Stimulated activated CD8-positive, alpha-beta memory T cell treated with anti-CD3 and anti-CD28 coated beads, Interleukin-4, amount 100 ng/mL, for 24 hours (primary cell): ENCODE data around the gene CTDSPL.

ENCODE experiments used
- DNase-seq: peaks from one replicate; pipeline ENCODE4 v3.0.0-alpha.2; 2020; ENCODE audit warnings: low read depth

The CTDSPL gene

GRCh38 chr3:37853691-37854413, 7.8 kb upstream of the CTDSPL start:
- no peak for DNase-seq

GRCh38 chr3:37855363-37855970, 6.2 kb upstream of the CTDSPL start:
- peak; percentile 69 for DNase-seq

DNA sequence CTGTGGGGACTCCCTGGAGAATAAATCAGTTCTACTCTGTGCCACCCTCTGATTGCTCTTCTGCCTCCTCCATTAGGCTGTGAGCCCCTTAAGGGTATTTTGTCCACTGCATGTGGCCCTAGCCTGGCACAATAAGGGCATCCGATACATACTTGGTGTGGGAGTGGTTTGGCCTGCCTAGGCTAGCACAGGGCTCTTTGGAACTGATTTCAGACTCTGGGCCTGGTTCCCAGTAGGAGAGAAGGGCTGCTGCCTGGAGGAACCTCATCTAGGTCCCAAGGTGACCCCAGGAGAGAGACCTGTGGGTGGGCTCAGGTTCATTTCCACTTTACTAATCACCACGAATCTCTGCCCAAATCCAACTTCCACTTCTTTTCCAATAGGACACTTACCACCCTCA, 5.3 kb upstream of the CTDSPL start:
- DNase-seq = no peak

GRCh38 chr3:37858742-37859141, 2.9 kb upstream of the CTDSPL start:
- no peak for DNase-seq

DNA sequence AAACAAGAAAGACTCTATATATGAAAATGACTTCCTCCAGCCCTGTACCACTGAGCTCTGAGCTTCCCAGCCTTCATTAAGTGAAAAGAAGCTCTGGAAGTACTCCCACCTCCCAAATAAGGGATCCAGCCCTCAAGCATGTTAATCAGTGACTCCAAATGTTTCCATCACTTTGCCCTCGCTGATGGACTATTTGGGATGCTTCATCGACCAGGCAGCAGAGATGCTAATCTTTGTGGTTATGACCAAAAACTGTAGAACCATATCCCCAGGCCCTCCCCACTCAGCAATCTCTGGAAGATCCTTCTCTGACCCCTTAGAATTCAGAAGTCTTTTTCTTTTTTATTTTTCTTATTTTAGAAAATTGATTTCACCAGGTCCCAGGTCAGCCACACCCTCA, 2.3 kb upstream of the CTDSPL start:
- DNase-seq = no peak

DNA sequence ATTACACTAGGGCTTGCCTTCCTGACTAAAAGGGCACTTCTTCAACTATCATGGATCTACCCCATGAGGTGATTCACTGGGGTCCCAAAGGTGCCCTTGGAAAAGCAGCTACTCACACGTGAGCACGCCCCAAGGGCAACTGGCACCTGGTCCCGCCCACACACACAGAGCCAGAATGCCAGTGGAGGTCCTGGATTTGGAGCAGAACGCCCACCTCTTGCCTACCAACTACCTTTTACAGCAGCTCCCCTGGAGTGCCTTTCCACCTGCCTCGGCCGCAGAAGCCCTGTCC, 1.8 kb upstream of the CTDSPL start:
- no peak for DNase-seq

GRCh38 chr3:37862219-37862902, 681 bp downstream of the CTDSPL start:
- peak; percentile 29 for DNase-seq

DNA sequence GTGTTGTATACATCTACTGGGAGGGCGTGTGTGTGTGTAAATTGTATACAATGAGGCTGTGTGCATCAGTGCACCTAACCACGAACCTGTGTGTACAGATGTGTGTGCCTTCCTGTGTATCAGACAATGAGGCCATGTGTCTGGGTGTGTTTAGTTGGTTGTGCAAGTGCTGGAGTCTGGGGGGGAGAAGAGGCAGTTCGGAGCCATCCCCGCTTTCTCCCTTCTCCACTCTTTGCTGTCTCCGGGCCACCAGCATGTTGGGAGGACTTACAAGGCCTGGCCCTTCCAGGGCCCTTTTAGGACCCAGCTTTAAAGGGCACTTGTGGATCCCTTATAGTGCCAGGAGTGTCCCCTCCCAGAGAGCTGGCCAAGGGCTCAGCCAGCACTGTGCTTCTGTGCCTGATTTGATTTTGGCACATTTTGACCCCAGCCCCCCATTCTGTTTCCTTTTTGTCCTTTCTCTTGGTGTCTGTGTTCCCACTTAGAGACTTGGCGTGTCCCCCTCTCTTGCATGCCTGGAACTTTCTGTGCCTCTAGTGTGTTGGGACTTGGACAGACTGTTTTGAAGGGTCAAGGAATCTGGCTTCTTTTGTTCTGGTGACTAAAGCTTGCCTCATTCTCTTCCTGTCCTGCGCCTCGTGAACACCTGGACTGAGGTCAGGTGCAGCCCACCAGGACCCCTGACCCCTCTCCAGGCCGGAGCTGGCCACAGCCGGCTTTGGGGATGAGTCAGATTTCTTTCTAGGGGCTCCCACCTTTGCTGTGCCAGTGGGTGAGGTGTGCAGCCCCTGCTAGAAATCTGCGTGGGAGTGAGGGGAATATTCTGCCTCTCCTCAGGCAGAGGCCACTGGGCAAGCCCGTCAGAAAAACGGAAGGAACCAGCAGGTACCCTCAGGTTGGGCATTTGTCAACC, 1.5 kb downstream of the CTDSPL start:
- DNase-seq = no peak

DNA sequence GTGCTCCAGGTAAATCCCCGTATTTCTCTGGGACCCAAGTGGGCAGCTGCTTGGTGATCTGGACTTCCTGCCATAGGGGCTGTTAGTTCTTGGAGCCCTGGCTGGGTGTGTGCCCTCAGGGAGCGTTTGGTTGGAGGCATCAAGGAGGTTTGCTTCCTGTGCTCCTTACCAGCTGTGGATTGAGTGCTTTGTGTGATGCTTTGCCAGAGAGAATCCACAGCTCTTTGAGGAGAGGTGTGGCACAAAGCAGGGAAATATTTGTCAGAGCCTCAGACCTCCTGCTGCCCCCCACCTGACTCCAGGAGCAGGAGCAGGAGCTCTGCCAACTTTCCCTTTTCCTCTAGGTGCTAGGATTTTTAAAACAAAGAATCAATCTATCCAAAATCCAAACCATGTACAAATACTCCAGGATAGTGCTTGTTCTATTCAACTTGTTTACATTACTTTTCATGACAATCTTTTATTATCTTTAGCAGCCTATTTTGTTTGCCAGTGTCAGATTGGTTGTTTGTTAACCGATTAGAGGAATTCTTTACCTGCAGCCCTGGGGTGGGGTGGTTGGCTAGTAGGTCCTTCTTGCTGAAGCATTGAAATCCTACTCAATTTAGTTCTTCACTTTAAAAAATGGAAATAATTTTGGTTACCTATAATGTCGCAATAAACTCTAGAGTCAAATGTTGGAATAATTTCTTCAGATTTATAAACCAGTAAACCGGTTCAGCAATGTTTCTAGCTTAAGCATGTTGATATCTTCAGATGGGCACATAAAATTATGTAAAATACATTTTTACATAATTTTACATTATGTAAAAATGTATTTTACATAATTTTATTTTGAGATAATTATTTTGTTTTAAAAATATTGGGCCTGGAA, 2.5 kb downstream of the CTDSPL start:
- DNase-seq = no peak

DNA sequence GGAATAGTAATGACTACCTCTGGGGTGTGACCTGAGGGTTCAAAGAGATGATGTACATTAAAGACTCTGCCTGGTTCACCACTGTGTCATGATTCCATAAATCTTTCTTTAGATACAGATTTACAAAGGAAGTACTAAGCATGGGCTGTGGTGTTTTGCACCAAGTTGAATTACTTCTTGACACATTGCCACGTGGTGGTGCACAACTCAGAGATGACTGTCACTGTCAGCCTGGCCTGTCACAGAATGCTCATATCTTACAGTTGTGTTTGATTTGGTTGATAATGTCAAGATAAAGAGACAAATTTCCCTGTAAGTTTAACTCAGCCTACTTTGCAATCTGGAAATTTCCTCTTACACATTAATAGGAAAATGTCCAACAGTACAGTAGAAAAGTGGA, 3.2 kb downstream of the CTDSPL start:
- no peak for DNase-seq

DNA sequence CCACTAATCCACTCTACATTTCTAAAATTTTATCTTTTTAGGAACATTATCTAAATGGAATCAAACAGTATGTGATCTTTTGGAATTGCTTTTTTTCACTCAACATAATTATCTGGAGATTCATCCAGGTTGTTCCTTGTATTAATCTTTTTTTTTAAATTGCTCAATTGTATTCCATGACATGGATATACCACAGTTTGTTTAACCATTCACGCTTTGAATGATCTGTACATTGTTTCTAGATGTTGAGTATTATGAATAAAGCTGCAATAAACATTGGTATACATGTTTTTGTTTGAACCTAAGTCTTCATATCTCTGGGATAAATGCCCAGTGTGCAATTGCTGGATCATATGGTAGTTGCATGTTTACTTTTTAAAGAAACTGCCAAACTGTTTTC, 5.5 kb downstream of the CTDSPL start:
- no peak for DNase-seq

GRCh38 chr3:37871858-37872257, 10.2 kb downstream of the CTDSPL start:
- DNase-seq = no peak

GRCh38 chr3:37872413-37873160, 10.9 kb downstream of the CTDSPL start:
- no peak for DNase-seq

DNA sequence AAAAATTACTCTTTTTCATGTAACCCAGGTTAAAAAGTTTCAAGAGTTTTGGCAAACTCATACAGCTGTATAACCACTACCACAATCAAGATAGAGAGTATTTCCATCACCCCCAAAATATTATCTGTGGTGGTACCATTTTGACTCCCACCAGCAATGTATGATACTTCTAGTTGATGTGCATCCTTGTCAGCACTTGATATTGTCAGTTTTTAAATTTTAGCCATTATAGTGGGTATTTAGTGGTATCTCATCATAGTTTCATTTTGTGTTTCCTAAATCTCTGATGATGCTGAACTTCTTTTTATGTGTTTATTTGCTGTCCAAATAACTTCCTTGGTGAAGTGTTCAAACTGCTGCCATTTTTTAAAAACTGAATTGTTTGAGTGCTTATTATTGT, 14.6 kb downstream of the CTDSPL start:
- no peak for DNase-seq

DNA sequence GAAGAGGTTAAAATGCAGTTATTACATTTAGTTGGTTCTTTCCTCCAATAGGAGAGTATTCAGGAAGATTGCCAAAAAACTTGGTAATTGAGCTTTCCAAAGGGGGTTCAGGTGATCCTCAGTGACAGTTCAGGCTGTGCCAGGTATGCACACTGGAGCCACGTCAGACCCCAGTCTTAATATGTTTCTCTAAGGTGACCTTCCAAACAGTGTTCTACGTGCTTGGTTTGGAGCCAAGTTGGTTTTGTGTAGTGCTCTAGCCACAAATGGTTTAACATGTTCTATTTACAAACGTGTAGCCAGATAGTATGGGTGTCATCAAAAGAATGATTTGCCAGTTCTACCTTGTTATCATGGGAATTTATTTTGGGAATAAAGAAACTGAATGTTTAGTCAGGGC, 21.0 kb downstream of the CTDSPL start:
- no peak for DNase-seq

GRCh38 chr3:37885814-37886213, 24.1 kb downstream of the CTDSPL start:
- DNase-seq = no peak

DNA sequence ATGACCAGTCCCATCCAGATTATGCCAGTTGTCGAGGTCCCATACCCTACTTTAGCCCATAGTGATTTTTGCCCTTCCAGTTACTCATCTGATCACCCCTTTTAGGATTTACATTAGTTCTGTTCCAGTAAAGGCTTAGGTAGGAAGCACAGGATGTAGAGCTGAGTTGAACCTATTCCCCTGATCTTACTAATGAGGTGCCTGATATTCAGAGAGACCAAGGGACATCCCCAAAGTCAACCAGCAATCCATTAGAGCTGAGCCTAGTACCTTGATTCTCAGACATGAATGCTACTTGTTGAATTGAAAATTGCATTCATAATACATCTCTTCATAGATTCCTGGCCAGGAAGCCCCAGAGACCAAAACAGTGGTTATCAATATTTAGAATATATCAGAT, 24.7 kb downstream of the CTDSPL start:
- no peak for DNase-seq

DNA sequence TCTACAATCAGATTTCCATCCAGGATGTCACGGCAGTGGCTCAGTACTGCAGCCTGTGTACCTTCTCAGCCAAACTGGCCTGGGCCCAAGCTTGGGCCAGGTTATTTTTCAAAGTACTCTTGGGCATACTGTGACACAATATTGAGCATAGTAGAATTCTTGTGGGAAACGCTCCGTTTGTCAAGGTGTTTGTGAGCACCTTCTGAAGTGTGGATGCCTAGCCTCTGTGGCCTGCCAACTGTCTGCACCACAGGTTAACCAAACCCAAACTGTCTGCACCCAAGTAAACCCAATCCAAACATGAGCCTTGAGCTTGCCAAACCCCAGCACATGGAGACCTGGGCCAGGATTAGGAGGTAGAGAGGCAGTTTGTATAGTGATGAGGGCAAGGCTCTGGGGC, 25.4 kb downstream of the CTDSPL start:
- no peak for DNase-seq

GRCh38 chr3:37887824-37888223, 26.1 kb downstream of the CTDSPL start:
- no peak for DNase-seq

DNA sequence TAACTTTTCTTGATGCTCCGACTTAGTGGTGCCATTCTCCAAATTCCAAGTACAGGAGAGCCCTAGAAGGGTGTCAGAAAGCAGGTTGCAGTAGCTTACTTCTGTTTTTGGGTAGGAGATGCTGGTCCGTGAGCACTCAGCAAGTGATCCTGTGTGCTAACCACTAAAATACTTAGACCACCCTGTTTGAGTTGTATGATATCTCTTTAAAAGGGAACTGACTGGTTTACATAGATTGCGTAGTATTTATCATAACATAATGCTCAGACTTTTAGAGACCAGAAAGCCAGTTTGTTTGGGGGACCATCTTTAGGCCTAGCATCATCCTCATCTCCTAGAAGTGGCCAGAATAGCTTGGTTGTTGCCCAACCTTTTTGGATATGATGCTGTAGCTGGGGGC, 26.7 kb downstream of the CTDSPL start:
- no peak for DNase-seq

DNA sequence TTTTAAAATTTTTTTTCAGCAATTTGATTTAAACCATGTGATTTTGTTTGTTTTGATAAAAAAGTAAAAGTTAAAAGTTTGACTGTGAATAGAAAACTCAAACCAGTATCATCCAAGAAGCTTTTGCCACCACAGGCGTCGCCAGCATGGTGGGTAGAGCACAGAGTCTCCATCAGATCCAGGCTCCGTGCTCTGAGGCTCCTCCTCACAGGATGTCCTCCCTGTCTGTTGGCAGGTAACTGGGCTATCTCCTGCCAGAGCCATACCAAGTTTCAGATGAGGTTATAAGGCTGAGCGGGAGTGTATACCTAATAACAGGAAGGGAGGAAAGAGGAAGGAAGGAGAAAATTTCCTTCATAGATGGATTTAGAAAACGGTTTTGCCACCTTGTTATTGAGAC, 28.8 kb downstream of the CTDSPL start:
- no peak for DNase-seq
